Keratinocyte (primary cell): ENCODE measurements around the gene TRAF3. TPM values are rescaled to one million over a fixed set of nuclear protein-coding genes. Genes with fewer than 3 reads are reported as not detected.

Experiments
- DNase-seq: peaks from one replicate; pipeline ENCODE4 v3.0.0-alpha.2; 2011; ENCODE audit warnings: low read depth, missing footprints, low spot score
- FAIRE-seq: peaks from 2 replicates; lab custom pipeline; 2011; peaks lifted over from hg19 to GRCh38; lab: Jason Lieb, UNC
- H2AFZ ChIP-seq: 2 replicates; pipeline ENCODE4 v1.6.0; 2012; ENCODE audit warnings: low read length, control low read depth, inconsistent platforms; ENCODE audit not compliant: control insufficient read depth
- H3K27ac ChIP-seq: 2 replicates; pipeline ENCODE4 v1.5.1; 2011; ENCODE audit warnings: low read length; ENCODE audit not compliant: control insufficient read depth, insufficient read depth
- H3K27me3 ChIP-seq: 3 replicates; pipeline ENCODE4 v1.6.0; 2011; ENCODE audit warnings: low read length; ENCODE audit not compliant: control insufficient read depth, insufficient read depth; ENCODE audit errors: extremely low read depth
- H3K36me3 ChIP-seq, 2 experiments: 2 replicates in 1 of 2; 3 replicates in 1 of 2; pipeline ENCODE4 v1.5.1; 2011; ENCODE audit warnings: low read length in 2 of 2, mild to moderate bottlenecking in 1 of 2; ENCODE audit not compliant: control insufficient read depth in 2 of 2, insufficient read depth in 2 of 2; ENCODE audit errors: extremely low read depth in 1 of 2
- H3K4me1 ChIP-seq: 3 replicates; pipeline ENCODE4 v1.5.1; 2011; ENCODE audit warnings: low read length; ENCODE audit not compliant: control insufficient read depth, insufficient read depth; ENCODE audit errors: extremely low read depth
- H3K4me2 ChIP-seq: 3 replicates; pipeline ENCODE4 v1.6.0; 2011; ENCODE audit warnings: low read depth, low read length; ENCODE audit not compliant: control insufficient read depth, insufficient read depth; ENCODE audit errors: extremely low read depth
- H3K4me3 ChIP-seq, 3 experiments: fragments of 200-600 bp in 1 of 3; sonication (generic) in 1 of 3; 2 replicates in 2 of 3; 3 replicates in 1 of 3; pipeline ENCODE4 v1.5.1; 2011 to 2016; ENCODE audit warnings: low read length in 3 of 3, mild to moderate bottlenecking in 3 of 3, control low read depth in 2 of 3, inconsistent platforms in 1 of 3, low read depth in 1 of 3, mixed read lengths in 1 of 3, mixed run types in 1 of 3, moderate library complexity in 1 of 3; ENCODE audit not compliant: control insufficient read depth in 2 of 3, insufficient read depth in 2 of 3; ENCODE audit errors: extremely low read depth in 1 of 3
- H3K79me2 ChIP-seq: 2 replicates; pipeline ENCODE4 v1.6.0; 2012; ENCODE audit warnings: low read length; ENCODE audit not compliant: control insufficient read depth, insufficient read depth
- H3K9ac ChIP-seq: 3 replicates; pipeline ENCODE4 v1.6.0; 2011; ENCODE audit warnings: low read length; ENCODE audit not compliant: control insufficient read depth, insufficient read depth; ENCODE audit errors: extremely low read depth
- H3K9me1 ChIP-seq: 3 replicates; pipeline ENCODE4 v1.6.0; 2011; ENCODE audit warnings: low read length; ENCODE audit not compliant: control insufficient read depth, insufficient read depth; ENCODE audit errors: extremely low read depth
- H3K9me3 ChIP-seq: 2 replicates; pipeline ENCODE4 v1.5.1; 2012; ENCODE audit warnings: low read depth, low read length; ENCODE audit not compliant: control insufficient read depth
- H4K20me1 ChIP-seq: 3 replicates; pipeline ENCODE4 v1.6.0; 2011; ENCODE audit warnings: low read length; ENCODE audit not compliant: control insufficient read depth, insufficient read depth; ENCODE audit errors: extremely low read depth
- EZH2 ChIP-seq: IDR thresholded peaks from one replicate; pipeline ENCODE4 v1.6.1; 2012; ENCODE audit warnings: inconsistent platforms, mild to moderate bottlenecking, low read length, moderate library complexity
- dilution Hi-C: fragments of 300-500 bp; cut with MboI; formaldehyde crosslinking; loops from one replicate; pipeline ENCODE4 v1.7.0; 2020; ENCODE audit warnings: low sequenced_read_pairs; ENCODE audit not compliant: extremely low pct_ligation_motif_present
- polyA plus RNA-seq, 5 experiments: library from polyadenylated mRNA; depleted of rRNA in 3 of 5; stranded (reverse) in 3 of 5; stranded (forward) in 1 of 5; unstranded in 1 of 5; fragments of >200 nt; gene quantifications; 1 replicate in 1 of 5; 2 replicates in 3 of 5; 3 replicates in 1 of 5; pipeline versions ENCODE4 v1.2.1 to v1.2.3, GENCODE V29; 2011 to 2012; ENCODE audit warnings: missing spikeins in 2 of 5, low read depth in 1 of 5, low replicate concordance in 1 of 5
- TF ChIP-seq, protein P1 (sequence below), 3 experiments: IDR thresholded peaks in 1 of 3; conservative IDR thresholded peaks in 1 of 3; optimal IDR thresholded peaks in 1 of 3; 2 replicates in 2 of 3; 3 replicates in 1 of 3; pipeline versions ENCODE3 to v1.5.1; 2011; ENCODE audit warnings: low read length in 3 of 3, mild to moderate bottlenecking in 3 of 3, moderate library complexity in 2 of 3, control low read depth in 1 of 3, inconsistent platforms in 1 of 3; ENCODE audit not compliant: insufficient read depth in 2 of 3; ENCODE audit errors: extremely low read depth in 1 of 3

Gene TRAF3
- polyA plus RNA-seq, 1 donor (not counting 4 experiments of a cell fraction or from before 2014, with no cell fraction given), result 12.5 TPM

DNA sequence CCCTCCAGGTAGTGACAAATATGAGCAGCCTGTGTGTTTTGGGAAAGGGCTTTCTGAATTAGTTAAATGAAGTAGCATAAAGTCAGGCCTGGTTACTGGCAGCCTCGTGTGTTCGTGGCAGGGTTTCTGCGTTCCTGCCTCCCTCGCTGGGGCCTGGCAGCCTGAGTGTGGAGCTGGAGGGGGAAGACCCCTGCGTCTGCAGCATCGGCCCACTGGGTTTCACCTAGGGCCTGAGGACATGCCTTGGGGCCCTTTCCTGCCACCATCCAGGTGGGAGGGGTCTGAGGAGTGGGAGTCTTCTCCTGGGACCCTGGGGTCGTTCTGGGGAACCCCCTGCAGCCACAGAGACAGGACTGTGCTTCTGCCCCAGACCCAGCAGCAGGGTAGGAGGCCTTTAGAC, 124.8 kb downstream of the TRAF3 start:
- Histone ChIP-seq H2AFZ (no peak overlapping the region), H3K4me1 (no peaks in the 10 kb centered on the region), H3K4me3 (no peak overlapping the region), H3K9me3 (no peaks in the 10 kb centered on the region), H3K36me3 (peaks cover 4 to 16% of the 10 kb centered on the region in 2 experiments), H3K27me3 (no peaks in the 10 kb centered on the region), H3K79me2 (no peaks in the 10 kb centered on the region), H3K27ac (no peak overlapping the region), H3K9me1 (no peaks in the 10 kb centered on the region), H3K4me2 (no peak overlapping the region), H3K9ac (no peak overlapping the region), H4K20me1 (no peaks in the 10 kb centered on the region)
- FAIRE-seq (no peak), DNase-seq (no peak)
- dilution Hi-C loops, result no loop called here
- TF ChIP-seq, protein P1, sequence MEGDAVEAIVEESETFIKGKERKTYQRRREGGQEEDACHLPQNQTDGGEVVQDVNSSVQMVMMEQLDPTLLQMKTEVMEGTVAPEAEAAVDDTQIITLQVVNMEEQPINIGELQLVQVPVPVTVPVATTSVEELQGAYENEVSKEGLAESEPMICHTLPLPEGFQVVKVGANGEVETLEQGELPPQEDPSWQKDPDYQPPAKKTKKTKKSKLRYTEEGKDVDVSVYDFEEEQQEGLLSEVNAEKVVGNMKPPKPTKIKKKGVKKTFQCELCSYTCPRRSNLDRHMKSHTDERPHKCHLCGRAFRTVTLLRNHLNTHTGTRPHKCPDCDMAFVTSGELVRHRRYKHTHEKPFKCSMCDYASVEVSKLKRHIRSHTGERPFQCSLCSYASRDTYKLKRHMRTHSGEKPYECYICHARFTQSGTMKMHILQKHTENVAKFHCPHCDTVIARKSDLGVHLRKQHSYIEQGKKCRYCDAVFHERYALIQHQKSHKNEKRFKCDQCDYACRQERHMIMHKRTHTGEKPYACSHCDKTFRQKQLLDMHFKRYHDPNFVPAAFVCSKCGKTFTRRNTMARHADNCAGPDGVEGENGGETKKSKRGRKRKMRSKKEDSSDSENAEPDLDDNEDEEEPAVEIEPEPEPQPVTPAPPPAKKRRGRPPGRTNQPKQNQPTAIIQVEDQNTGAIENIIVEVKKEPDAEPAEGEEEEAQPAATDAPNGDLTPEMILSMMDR (optimal IDR thresholded peaks at IDR 0.05 in 1 of 3, IDR thresholded peaks at IDR 0.05 in 1 of 3, conservative IDR thresholded peaks at IDR 0.05 in 1 of 3; ENCODE audit: extremely low read depth in 1 of 3, insufficient read depth in 2 of 3, low read length in 3 of 3), result no peak
- TF ChIP-seq EZH2, result no peak

DNA sequence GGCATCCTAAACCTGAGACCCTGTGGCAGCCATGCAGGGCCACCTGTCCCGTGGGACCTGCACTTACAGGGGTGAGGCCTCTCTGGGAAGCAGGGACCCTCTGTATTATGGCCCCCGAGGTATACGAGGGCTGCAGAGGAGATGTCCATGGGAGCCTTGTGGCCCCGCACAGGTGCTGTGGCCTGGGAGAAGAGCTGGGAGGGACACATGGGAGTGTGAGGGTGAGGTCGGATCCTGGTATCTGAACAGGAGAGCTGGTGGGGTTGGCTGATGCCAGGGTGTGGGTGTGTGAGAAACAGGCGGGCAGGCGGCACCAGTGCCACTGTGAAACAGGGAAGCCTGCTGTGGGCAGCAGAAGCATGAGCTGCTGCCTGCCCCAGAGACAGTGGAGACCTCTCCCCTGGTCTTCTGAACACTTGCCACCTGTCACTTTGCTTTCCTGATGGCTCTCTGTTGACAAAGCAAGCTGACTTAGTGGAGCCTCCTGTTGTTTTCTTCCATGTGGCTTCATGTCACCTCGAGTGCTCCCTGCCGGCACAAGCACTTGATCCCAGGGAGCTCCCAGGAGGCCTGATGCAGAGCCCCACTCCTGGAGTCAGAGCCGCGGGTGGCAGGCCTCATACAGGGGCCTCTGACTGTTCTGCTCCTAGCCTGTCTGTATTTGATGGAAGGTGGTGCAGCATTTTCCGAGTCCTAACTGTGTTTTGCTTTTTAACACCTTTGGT, 125.4 kb downstream of the TRAF3 start:
- Histone ChIP-seq H3K36me3 (peaks cover 4 to 16% of the 10 kb centered on the region in 2 experiments), H3K9ac (no peak overlapping the region), H2AFZ (no peak overlapping the region), H3K4me2 (no peak overlapping the region), H4K20me1 (no peaks in the 10 kb centered on the region), H3K27ac (no peak overlapping the region), H3K9me3 (no peaks in the 10 kb centered on the region), H3K79me2 (no peaks in the 10 kb centered on the region), H3K4me3 (no peak overlapping the region), H3K4me1 (no peaks in the 10 kb centered on the region), H3K9me1 (no peaks in the 10 kb centered on the region), H3K27me3 (no peaks in the 10 kb centered on the region)
- TF ChIP-seq, protein P1 (optimal IDR thresholded peaks at IDR 0.05 in 1 of 3, IDR thresholded peaks at IDR 0.05 in 1 of 3, conservative IDR thresholded peaks at IDR 0.05 in 1 of 3; ENCODE audit: extremely low read depth in 1 of 3, insufficient read depth in 2 of 3, low read length in 3 of 3), result no peak
- no peak for TF ChIP-seq EZH2
- DNase-seq (no peak), FAIRE-seq (no peak)
- dilution Hi-C loops, result no loop called here
